Measurements from ENCODE around the gene TMED10.

GRCh38 chr14:75158843-75159614 lies 17.4 kb downstream of the TMED10 start:
- TF ChIP-seq TEAD4 (IDR thresholded peaks at IDR 0.05; ENCODE audit: borderline replicate concordance, insufficient read depth) = no peak
- no peak for TF ChIP-seq MAX (IDR thresholded peaks at IDR 0.05; ENCODE audit: low read depth)
- TF ChIP-seq GABPA (IDR thresholded peaks at IDR 0.05; ENCODE audit: low read depth) = no peak
- TF ChIP-seq EP300 (IDR thresholded peaks at IDR 0.05; ENCODE audit: borderline replicate concordance in 1 of 2, low read depth in 1 of 2, low read length in 1 of 2) = no peak
- no peak for TF ChIP-seq NFIC (IDR thresholded peaks at IDR 0.05; ENCODE audit: borderline replicate concordance)
- TF ChIP-seq CTCF (IDR thresholded peaks at IDR 0.05) = no peak
- TF ChIP-seq RAD21 (IDR thresholded peaks at IDR 0.05; ENCODE audit: low read length) = no peak
- TF ChIP-seq REST (IDR thresholded peaks at IDR 0.05; ENCODE audit: low read depth, low read length) = no peak
- TF ChIP-seq MXI1 (IDR thresholded peaks at IDR 0.05; ENCODE audit: low read depth, low read length) = no peak
